ENCODE measurements around the gene OR10T2.

DNA sequence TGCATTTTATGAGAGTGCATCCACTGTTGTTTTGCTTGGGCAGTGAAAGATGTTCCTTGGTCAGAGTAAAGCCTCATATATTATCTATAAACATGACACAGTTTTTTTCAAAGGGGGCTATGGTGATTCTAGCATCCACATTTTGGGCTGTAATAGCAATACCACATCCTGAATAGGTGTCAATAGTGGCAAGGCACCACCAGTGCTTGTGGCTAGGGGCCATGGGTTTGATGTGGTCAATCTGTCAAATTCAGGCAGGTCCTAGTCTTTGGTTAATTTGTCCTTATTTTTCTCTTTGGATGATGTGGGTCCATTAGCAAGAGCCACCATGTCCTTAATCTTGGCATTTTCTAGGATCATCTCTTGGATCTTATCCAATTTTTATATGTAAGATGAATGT lies 32.5 kb downstream of the OR10T2 start:
- TF ChIP-seq YY1 (IDR thresholded peaks at IDR 0.05; ENCODE audit: low read depth) (no peak), EP300 (IDR thresholded peaks at IDR 0.05; ENCODE audit: borderline replicate concordance) (no peak), RAD21 (IDR thresholded peaks at IDR 0.05; ENCODE audit: low read depth) (no peak), TAF1 (IDR thresholded peaks at IDR 0.05; ENCODE audit: low read depth) (no peak), FOXM1 (IDR thresholded peaks at IDR 0.05; ENCODE audit: borderline replicate concordance, low read depth) (no peak), CREB1 (IDR thresholded peaks at IDR 0.05; ENCODE audit: low read depth) (no peak)
- TF ChIP-seq, protein P1, sequence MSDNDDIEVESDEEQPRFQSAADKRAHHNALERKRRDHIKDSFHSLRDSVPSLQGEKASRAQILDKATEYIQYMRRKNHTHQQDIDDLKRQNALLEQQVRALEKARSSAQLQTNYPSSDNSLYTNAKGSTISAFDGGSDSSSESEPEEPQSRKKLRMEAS (IDR thresholded peaks at IDR 0.05), result no peak
- TF ChIP-seq, protein P2, sequence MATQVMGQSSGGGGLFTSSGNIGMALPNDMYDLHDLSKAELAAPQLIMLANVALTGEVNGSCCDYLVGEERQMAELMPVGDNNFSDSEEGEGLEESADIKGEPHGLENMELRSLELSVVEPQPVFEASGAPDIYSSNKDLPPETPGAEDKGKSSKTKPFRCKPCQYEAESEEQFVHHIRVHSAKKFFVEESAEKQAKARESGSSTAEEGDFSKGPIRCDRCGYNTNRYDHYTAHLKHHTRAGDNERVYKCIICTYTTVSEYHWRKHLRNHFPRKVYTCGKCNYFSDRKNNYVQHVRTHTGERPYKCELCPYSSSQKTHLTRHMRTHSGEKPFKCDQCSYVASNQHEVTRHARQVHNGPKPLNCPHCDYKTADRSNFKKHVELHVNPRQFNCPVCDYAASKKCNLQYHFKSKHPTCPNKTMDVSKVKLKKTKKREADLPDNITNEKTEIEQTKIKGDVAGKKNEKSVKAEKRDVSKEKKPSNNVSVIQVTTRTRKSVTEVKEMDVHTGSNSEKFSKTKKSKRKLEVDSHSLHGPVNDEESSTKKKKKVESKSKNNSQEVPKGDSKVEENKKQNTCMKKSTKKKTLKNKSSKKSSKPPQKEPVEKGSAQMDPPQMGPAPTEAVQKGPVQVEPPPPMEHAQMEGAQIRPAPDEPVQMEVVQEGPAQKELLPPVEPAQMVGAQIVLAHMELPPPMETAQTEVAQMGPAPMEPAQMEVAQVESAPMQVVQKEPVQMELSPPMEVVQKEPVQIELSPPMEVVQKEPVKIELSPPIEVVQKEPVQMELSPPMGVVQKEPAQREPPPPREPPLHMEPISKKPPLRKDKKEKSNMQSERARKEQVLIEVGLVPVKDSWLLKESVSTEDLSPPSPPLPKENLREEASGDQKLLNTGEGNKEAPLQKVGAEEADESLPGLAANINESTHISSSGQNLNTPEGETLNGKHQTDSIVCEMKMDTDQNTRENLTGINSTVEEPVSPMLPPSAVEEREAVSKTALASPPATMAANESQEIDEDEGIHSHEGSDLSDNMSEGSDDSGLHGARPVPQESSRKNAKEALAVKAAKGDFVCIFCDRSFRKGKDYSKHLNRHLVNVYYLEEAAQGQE (IDR thresholded peaks at IDR 0.05; ENCODE audit: low read depth), result no peak

Measured in Ishikawa (cell line).